CD4-positive, alpha-beta T cell treated with Interleukin-6 at 100 ng/mL for 8 hours (primary cell): ENCODE measurements around the gene CBY2.
"Not testable (repeated sequence)": the region's sequence is repeated elsewhere in the genome, so short reads cannot be mapped to it uniquely, and the experiment has no call there.

Source experiments
- DNase-seq: peaks from one replicate; pipeline ENCODE4 v3.0.0-alpha.2; 2020; ENCODE audit warnings: mixed read lengths, low spot score

The CBY2 gene

GRCh38 chr13:45748941-45749759, 47.0 kb downstream of the CBY2 start:
- no peak for DNase-seq

GRCh38 chr13:45750566-45750965, 48.4 kb downstream of the CBY2 start:
- DNase-seq: no peak

- DNase-seq: no peak
Observed at GRCh38 chr13:45751885-45752284, 49.8 kb downstream of the CBY2 start.

GRCh38 chr13:45752510-45752909, 50.4 kb downstream of the CBY2 start:
- no peak for DNase-seq

GRCh38 chr13:45756498-45756897, 54.4 kb downstream of the CBY2 start:
- DNase-seq: not testable (repeated sequence)

- DNase-seq: not testable (repeated sequence)
Observed at GRCh38 chr13:45757589-45757988, 55.5 kb downstream of the CBY2 start.

GRCh38 chr13:45763419-45763818, 61.3 kb downstream of the CBY2 start:
- DNase-seq: no peak
